Measurements from ENCODE around the gene BTBD9. TPM values are rescaled to one million over a fixed set of nuclear protein-coding genes. Genes with fewer than 3 reads are reported as not detected.

The BTBD9 gene
- total RNA-seq, 2 donors from 2014 or later = 16.3 to 22.9 TPM

- DNase-seq (ENCODE audit: low spot score) = no peak
- intact Hi-C loops (cut with DNase I) = loop anchor here in 1 of 2 donors (5.0 kb wide), 1 partner anchor 989 kb away; no protein-coding TSS in a partner anchor
Observed at GRCh38 chr6:38476141-38476540, 163.6 kb downstream of the BTBD9 start.

GRCh38 chr6:38470548-38470947 lies 169.2 kb downstream of the BTBD9 start:
- intact Hi-C loops (cut with DNase I) = no loop called here
- DNase-seq (ENCODE audit: low spot score) = no peak

- DNase-seq (ENCODE audit: low spot score) = no peak
- intact Hi-C loops (cut with DNase I) = no loop called here
Observed at GRCh38 chr6:38467566-38467965, 172.2 kb downstream of the BTBD9 start.

GRCh38 chr6:38460186-38460585 lies 179.5 kb downstream of the BTBD9 start:
- intact Hi-C loops (cut with DNase I) = no loop called here
- no peak for DNase-seq (ENCODE audit: low spot score)

- intact Hi-C loops (cut with DNase I) = no loop called here
- no peak for DNase-seq (ENCODE audit: low spot score)
Observed at GRCh38 chr6:38459291-38459690, 180.4 kb downstream of the BTBD9 start.

- intact Hi-C loops (cut with DNase I) = no loop called here
- no peak for DNase-seq (ENCODE audit: low spot score)
Observed at GRCh38 chr6:38453861-38454260, 185.9 kb downstream of the BTBD9 start.

GRCh38 chr6:38452816-38453660 lies 186.7 kb downstream of the BTBD9 start:
- no peak for DNase-seq (ENCODE audit: low spot score)
- intact Hi-C loops (cut with DNase I) = no loop called here

- intact Hi-C loops (cut with DNase I) = no loop called here
- no peak for DNase-seq (ENCODE audit: low spot score)
Observed at GRCh38 chr6:38450717-38451116, 189.0 kb downstream of the BTBD9 start.

GRCh38 chr6:38445925-38446324 lies 193.8 kb downstream of the BTBD9 start:
- intact Hi-C loops (cut with DNase I) = no loop called here
- no peak for DNase-seq (ENCODE audit: low spot score)

- intact Hi-C loops (cut with DNase I) = no loop called here
- DNase-seq (ENCODE audit: low spot score) = no peak
Observed at GRCh38 chr6:38445336-38445735, 194.4 kb downstream of the BTBD9 start.

GRCh38 chr6:38443352-38444144 lies 196.2 kb downstream of the BTBD9 start:
- DNase-seq (ENCODE audit: low spot score) = no peak
- intact Hi-C loops (cut with DNase I) = no loop called here

- DNase-seq (ENCODE audit: low spot score) = no peak
- intact Hi-C loops (cut with DNase I) = no loop called here
Observed at GRCh38 chr6:38438097-38438496, 201.6 kb downstream of the BTBD9 start.

- intact Hi-C loops (cut with DNase I) = no loop called here
- no peak for DNase-seq (ENCODE audit: low spot score)
Observed at GRCh38 chr6:38436726-38437465, 202.8 kb downstream of the BTBD9 start.

GRCh38 chr6:38435330-38435729 lies 204.4 kb downstream of the BTBD9 start:
- intact Hi-C loops (cut with DNase I) = no loop called here
- no peak for DNase-seq (ENCODE audit: low spot score)

- intact Hi-C loops (cut with DNase I) = no loop called here
Observed at GRCh38 chr6:38434051-38434450, 205.7 kb downstream of the BTBD9 start.

GRCh38 chr6:38432479-38432878 lies 207.2 kb downstream of the BTBD9 start:
- intact Hi-C loops (cut with DNase I) = no loop called here
- no peak for DNase-seq (ENCODE audit: low spot score)

More at GRCh38 chr6:38434051-38434450, 205.7 kb downstream of the BTBD9 start:
- DNase-seq (ENCODE audit: low spot score) = no peak

- intact Hi-C loops (cut with DNase I) = no loop called here
- no peak for DNase-seq (ENCODE audit: low spot score)
Observed at GRCh38 chr6:38432079-38432478, 207.7 kb downstream of the BTBD9 start.

GRCh38 chr6:38429546-38429945 lies 210.2 kb downstream of the BTBD9 start:
- intact Hi-C loops (cut with DNase I) = no loop called here
- no peak for DNase-seq (ENCODE audit: low spot score)

- intact Hi-C loops (cut with DNase I) = no loop called here
- DNase-seq (ENCODE audit: low spot score) = no peak
Observed at GRCh38 chr6:38427492-38428210, 212.1 kb downstream of the BTBD9 start.

Data from posterior vena cava (tissue), 2 donors.